AG08396 (cell line): Measurements from ENCODE around the gene DLGAP1.

Experiments used
- DNase-seq: peaks from one replicate; pipeline ENCODE4 v3.0.0; 2012; ENCODE audit warnings: low spot score, mixed read lengths

The DLGAP1 gene

GRCh38 chr18:3891245-3891644 is 563.9 kb downstream of the DLGAP1 start:
- no peak for DNase-seq

DNA sequence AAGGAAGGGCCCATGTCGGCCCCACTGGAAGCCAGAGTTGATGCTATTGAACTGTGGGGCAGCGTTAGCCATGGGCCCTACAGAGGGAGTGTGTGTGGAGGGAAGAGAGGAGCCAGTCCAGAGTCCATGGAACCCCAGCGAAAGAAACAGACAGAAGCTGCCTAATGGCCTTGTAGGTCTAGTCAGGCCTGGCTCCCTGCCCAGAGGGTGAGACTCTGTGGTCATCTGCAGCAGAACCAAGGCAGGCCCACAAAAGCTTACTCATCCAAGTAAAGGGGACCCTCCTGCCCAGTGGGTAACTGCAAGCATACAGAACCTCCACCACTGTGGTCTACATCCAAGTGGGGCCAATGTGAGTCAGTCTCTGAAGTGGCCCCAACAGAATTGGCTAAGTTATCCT is 565.3 kb downstream of the DLGAP1 start:
- peak; percentile 17 for DNase-seq

GRCh38 chr18:3889121-3889520 is 566.0 kb downstream of the DLGAP1 start:
- DNase-seq: no peak

DNA sequence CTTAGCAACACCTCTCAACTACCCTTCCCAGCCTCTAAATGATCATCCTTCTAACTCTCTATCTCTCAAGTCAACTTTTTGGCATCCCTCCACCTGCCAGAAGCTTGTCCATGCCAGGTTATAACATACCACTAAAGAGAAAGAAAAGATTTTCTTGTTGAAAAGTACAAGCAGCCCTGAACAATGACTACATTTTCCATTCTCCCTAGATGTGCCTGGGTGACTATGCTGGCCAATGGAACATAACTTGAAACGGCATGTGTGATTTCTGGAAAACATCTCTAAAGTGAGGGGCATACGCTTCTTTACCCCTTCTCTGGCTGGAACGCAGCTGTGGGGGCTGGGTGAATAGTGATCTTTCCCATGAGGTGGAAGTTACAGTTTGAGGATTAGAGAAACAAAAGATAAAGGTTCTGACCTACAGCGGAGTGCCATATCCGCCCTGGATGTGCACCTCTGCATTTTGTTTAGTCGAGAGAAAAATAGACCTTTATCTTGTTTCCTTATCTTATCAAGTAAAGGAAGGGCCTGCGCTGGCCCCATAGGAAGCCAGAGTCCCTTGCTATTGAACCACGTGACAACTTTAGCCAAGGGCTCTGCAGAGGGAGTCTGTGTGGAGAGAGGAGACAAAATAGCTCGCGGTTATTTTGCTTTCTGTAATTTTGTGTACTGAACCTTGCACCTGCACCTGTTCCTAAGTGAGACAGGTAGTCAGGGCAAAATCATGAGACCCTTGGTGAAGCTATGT is 568.4 kb downstream of the DLGAP1 start:
- no peak for DNase-seq

- DNase-seq: no peak
Observed at GRCh38 chr18:3885209-3885792, 569.8 kb downstream of the DLGAP1 start.

DNA sequence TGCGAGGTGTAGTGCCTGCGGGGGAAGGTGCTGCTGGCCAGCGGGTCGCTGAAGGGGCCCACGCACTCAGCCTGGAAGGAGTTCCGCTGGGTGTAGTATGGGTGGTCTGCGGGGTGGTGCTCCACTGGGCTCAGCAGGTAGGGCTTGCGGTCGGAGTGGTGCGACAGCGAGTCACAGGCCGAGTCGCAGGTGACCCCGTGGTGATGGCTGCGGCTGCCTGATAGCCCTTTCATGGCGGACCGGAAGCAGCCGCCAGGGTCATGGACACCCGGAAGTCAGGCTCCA is 575.3 kb downstream of the DLGAP1 start:
- no peak for DNase-seq

DNA sequence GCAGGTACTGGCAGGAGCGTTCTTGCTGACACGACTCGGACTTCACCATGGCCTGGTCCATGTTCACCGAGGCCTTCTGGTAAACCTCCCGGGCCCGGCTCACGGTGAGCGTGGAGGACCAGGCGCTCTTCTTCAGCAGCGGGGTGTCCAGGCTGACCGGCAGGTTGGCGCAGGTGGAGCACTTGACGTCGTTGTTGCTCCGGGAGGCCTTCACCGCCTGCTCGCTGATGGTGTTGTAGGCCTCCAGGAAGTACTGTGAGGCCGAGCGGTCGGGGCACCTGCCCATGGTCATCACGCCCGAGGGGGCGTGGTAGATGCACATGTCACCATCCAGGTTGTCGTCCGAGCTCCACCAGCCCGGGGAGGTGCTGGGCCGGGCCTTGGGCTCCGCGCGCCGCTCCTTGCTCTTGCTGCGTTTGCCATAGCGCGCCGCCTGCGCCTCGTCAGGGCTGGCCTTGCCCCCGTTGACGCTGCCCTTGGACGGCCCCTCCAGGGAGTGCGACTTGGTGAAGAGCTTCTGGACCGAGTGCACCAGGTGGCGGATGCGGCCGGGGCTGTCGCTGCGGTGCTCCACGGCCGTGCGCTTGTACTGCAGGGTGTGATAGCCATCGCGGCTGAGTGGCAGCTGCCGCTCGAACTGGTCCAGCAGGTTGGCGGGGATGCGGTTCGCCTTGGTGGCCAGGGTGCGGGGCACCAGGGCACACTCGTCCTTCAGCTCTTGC is 575.8 kb downstream of the DLGAP1 start:
- DNase-seq: no peak

DNA sequence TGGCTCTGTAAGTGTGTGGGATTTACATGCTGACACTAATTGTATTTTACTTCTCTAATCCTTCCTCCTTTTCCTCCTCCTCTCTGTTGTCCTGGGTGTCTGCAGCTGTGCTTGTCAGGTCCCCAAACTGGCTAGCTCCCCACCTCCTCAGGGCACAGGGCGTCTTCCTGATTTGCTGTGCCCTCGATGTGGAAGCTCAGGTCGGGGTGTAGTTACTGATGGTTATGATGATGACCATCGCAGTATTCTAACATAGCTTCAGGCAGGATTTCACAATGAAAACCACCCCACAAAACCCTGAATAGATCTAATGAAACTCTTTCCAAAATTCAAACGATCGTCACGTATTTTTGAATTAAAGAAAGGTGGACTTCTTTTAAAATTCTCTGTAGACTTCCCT is 576.7 kb downstream of the DLGAP1 start:
- DNase-seq: no peak

- DNase-seq: no peak
Observed at GRCh38 chr18:3877678-3878077, 577.4 kb downstream of the DLGAP1 start.

DNA sequence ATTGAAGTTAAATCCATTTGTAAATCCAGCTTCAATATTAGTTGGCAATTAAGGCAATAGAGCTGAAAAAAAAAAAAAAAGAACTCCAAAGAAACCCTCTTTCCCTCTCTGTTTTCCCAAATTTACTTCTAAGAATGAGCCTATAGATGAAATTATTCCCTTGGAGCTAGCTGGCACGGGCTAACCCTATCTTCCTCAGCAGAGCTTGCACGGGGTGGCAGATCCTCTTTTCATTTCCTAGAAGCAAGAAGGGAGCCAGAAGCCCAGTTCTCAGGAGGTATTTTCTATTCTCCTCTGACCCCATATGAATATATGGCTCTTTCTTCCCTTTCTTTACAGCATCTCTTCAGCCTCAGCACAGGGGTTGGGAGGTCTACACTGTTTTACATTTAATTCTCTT is 579.1 kb downstream of the DLGAP1 start:
- DNase-seq: no peak

DNA sequence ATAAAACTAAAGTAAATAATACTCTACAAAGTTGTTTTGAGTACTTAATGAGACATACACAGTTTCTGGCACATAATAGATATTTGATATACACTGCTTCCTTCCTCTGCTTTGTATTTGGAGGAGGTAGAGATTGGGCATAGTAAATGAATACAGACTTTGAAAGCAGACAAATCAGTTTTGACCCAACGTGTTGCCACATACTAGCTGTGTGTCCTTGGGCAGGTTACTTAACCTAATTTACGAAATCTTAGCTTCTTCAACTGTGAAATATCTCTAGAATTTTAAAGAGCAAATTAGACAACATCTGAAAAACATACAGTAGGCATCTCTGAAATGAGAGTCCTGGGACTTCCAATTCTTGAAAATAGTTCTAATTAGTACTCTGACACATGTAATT is 579.7 kb downstream of the DLGAP1 start:
- no peak for DNase-seq

DNA sequence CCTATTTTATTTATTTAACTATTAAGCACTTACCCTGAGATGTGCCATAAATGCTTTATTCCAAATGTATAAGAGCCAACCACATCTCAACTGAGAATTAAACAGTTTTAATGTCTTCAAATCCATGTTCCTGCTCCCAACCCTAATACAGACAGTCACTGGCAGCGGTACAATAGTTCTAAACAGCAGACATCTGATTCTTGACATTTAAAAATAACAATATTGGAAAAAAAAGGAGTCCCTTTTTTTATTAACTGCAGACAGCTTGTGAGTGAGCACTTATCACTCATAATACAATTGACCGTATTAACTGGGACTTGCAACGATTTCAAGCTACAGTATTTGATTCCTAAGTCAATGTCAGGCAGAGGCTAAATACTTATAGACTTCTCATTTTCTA is 580.5 kb downstream of the DLGAP1 start:
- no peak for DNase-seq

GRCh38 chr18:3874125-3874524 is 581.0 kb downstream of the DLGAP1 start:
- DNase-seq: no peak

GRCh38 chr18:3873698-3874097 is 581.4 kb downstream of the DLGAP1 start:
- DNase-seq: no peak

DNA sequence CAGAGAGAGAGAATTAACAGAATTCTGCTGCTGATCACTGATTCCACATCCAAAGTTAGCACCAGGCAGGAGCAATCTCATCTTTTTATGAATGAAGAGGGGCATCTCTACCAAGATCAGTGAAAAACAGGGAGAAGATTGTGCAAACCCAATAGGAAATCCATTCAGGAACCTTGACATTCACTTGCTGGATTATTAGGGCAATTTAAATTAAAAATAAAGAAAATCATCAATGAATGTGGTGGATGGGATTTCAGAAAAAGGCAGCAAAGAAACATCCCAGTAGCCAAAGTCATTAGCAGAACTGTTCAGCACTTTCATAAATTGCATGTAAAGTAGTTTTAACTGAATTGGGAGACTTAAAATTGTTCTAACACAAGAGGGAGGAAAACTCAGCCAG is 581.9 kb downstream of the DLGAP1 start:
- DNase-seq: no peak

DNA sequence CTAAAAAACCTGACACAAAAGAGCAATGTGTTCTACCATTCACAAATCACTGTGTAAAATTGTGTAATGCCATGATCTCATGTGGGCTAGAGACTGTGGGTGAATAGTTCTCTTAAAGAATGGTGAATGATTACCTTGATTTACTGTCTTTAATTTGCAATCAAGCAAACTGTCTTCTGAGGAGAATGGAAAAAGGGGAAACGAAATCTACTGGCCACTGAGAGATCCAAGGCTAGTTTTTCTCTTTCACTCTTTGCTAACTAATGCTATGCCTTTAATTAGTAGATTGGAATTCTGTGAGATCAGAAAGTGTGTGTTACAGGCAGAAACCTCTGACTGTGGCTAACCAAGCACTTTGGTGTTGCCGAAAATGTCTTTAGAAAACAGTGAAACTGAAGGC is 582.5 kb downstream of the DLGAP1 start:
- no peak for DNase-seq

DNA sequence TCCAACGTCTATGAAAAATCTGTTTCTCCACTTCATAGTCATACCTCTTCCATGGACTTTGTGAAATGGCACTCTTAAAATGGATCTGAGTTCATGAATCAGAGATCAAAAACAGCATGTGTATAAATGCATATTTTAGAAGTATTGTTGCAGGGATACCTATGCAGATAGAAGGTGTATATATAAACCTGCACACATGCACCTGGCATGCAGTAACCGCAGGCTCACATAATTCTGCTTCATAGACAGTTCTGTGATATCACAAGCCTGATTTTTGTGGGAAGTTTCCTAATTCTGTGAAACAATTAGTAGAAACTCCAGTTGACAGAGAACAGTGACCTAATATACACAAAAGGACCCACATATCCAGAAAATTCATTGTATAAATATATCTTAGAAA is 583.4 kb downstream of the DLGAP1 start:
- DNase-seq: no peak

DNA sequence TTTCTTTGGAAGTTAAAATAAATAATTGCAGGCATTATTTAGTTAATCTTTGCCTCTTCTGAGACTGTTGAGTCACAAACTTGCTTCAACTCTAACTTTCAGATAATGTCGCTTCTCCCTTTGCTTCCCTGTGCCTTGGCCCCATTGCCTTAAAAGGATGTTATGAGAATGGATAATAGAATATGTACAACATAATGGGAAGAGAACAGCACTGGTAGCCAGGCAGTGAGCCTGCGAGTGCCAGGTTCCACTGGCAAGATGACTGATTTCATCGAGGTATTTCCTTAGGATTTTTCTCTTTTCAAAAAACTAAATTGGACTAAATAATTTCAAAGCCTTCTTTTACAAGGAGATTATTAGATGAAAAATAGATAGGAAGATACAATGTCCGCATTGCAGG is 584.2 kb downstream of the DLGAP1 start:
- no peak for DNase-seq

DNA sequence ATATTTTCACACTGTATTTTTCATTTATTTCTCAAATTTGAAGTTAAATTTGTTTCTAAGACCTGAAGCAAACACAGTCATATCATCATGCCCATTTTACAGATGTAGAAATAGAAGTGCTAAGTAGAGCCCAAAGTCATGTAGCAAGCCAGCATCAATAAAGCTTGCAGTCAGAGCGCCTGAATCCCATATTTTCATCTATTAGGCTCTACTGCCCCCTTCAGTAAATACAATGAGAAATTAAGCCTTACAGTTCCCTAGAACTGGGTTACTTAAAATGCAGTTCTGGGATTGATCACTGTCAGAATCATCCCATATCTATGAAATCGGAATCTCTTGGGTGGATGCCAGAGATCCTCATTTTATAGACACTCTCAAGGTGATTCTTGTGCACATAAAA is 585.3 kb downstream of the DLGAP1 start:
- DNase-seq: peak; percentile 50

- DNase-seq: no peak
Observed at GRCh38 chr18:3867864-3868311, 587.2 kb downstream of the DLGAP1 start.

GRCh38 chr18:3867236-3867635 is 587.9 kb downstream of the DLGAP1 start:
- no peak for DNase-seq

GRCh38 chr18:3864669-3865298 is 590.3 kb downstream of the DLGAP1 start:
- no peak for DNase-seq

- DNase-seq: no peak
Observed at GRCh38 chr18:3863593-3863992, 591.5 kb downstream of the DLGAP1 start.
